ENCODE results near the gene MBTD1.

GRCh38 chr17:51257150-51258081 lies 2.4 kb downstream of the MBTD1 start:
- TF ChIP-seq RAD51 (IDR thresholded peaks at IDR 0.05) (no peak), ASH2L (IDR thresholded peaks at IDR 0.05; ENCODE audit: borderline replicate concordance, low read depth) (no peak), ZNF274 (IDR thresholded peaks at IDR 0.05; ENCODE audit: insufficient read depth, insufficient read length) (no peak), POLR2A (IDR thresholded peaks at IDR 0.05; ENCODE audit: low read depth, low read length) (no peak)

All from GM12878 (cell line).